A673 (cell line): Measurements from ENCODE around the gene DAPK1. TPM values are rescaled to one million over a fixed set of nuclear protein-coding genes. Genes with fewer than 3 reads are reported as not detected.
A peak's percentile ranks its signal among the peaks of the same experiment; 100 is the strongest.

Experiments
- BruUV-seq: library from RNA; stranded (reverse); fragments of 400-500 nt; replicated peaks from 2 replicates; lab custom pipeline; 2021; lab: Mats Ljungman, UMichigan
- CTCF ChIA-PET: fragments of 300-600 bp; sonication (Branson Sonifier 250); formaldehyde crosslinking; loops from one replicate; lab custom pipeline; 2022; ENCODE audit warnings: antibody characterized with exemption; lab: Charles Lee
- POLR2A ChIA-PET: fragments of 300-600 bp; sonication (Branson Sonifier 250); formaldehyde crosslinking; loops from one replicate; lab custom pipeline; 2022; ENCODE audit warnings: antibody characterized with exemption; ENCODE audit not compliant: low non-redundant PET; lab: Charles Lee
- DNase-seq: peaks from one replicate; pipeline ENCODE4 v3.0.0-alpha.2; 2015; ENCODE audit warnings: low spot score
- H3K27ac ChIP-seq: fragments of 200-600 bp; sonication (generic); 2 replicates; pipeline ENCODE4 v1.5.1; 2016; ENCODE audit warnings: mixed run types, low read depth, mild to moderate bottlenecking, mixed read lengths, antibody characterized with exemption, low read length; ENCODE audit not compliant: poor library complexity, severe bottlenecking
- H3K27me3 ChIP-seq: fragments of 200-600 bp; sonication (generic); replicated peaks from 2 replicates; pipeline ENCODE4 v1.6.1; 2017; ENCODE audit warnings: mixed run types, low read depth, mild to moderate bottlenecking, mixed read lengths, antibody characterized with exemption, low read length; ENCODE audit not compliant: insufficient read depth, poor library complexity
- H3K36me3 ChIP-seq: fragments of 200-600 bp; sonication (generic); 2 replicates; pipeline ENCODE4 v1.6.1; 2016; ENCODE audit warnings: mixed run types, mild to moderate bottlenecking, mixed read lengths, antibody characterized with exemption, low read length; ENCODE audit not compliant: insufficient read depth, poor library complexity, severe bottlenecking
- H3K4me1 ChIP-seq: fragments of 200-600 bp; sonication (generic); 2 replicates; pipeline ENCODE4 v1.6.1; 2017; ENCODE audit warnings: mixed run types, mild to moderate bottlenecking, mixed read lengths, antibody characterized with exemption, low read length; ENCODE audit not compliant: insufficient read depth, poor library complexity, severe bottlenecking
- H3K4me3 ChIP-seq: fragments of 200-600 bp; sonication (generic); 2 replicates; pipeline ENCODE4 v1.5.1; 2016; ENCODE audit warnings: low read depth, mixed run types, mild to moderate bottlenecking, mixed read lengths, low read length; ENCODE audit not compliant: poor library complexity, severe bottlenecking
- H3K9me3 ChIP-seq: fragments of 200-600 bp; sonication (generic); 2 replicates; pipeline ENCODE4 v1.6.1; 2016; ENCODE audit warnings: mixed run types, low read depth, mild to moderate bottlenecking, mixed read lengths, antibody characterized with exemption, low read length; ENCODE audit not compliant: poor library complexity, severe bottlenecking
- EZH2 ChIP-seq: fragments of 200-600 bp; sonication (generic); IDR thresholded peaks from 2 replicates; pipeline ENCODE4 v1.6.1; 2017; ENCODE audit warnings: borderline replicate concordance, low read depth, mild to moderate bottlenecking, mixed read lengths, antibody characterized with exemption, low read length; ENCODE audit not compliant: poor library complexity, severe bottlenecking
- intact Hi-C: fragments of 100-400 bp; cut with micrococcal nuclease; formaldehyde crosslinking; loops from one replicate; pipeline ENCODE4 v1.10.0; 2022; ENCODE audit not compliant: unreplicated experiment
- total RNA-seq: library from RNA; stranded (reverse); gene quantifications from 2 replicates; pipeline ENCODE4 v1.2.3, GENCODE V29; 2021
- TF ChIP-seq, protein P1 (sequence below): fragments of 300-800, 200-600 bp; sonication (generic); conservative IDR thresholded peaks from 2 replicates; pipeline ENCODE4 v1.5.1; 2017; ENCODE audit warnings: low read depth, mild to moderate bottlenecking, antibody characterized with exemption, low read length, moderate library complexity, mixed read lengths

The DAPK1 gene
- total RNA-seq, 1 experiment from 2014 or later = 380 TPM

DNA sequence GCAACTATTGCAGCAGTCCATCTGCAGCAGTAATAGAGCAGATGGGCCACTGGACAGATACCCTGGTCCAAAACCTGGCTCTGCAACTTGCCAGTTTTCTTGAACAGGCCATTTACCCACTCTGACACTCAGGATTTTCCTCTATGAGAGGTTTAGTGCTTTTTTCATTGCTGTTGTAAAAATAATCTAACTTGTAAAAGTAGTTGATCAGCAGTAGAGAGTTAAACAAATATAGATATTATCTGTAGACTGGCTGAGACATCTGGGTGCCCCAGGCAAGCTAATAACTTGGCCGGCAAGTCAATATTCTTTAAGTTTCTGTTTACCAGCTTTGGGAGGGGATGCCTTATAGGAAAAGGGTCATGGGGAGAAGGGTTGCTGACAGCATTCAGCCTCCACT, 4.1 kb downstream of the DAPK1 start:
- H3K4me1 ChIP-seq = peaks cover 35% of the 10 kb centered on the region
- H3K27ac ChIP-seq = peak overlapping the region; percentile 53
- peaks cover 81% of the 10 kb centered on the region for H3K36me3 ChIP-seq
- POLR2A ChIA-PET = interaction anchor here (0.6 kb wide), 2 partner anchors 101 to 853 kb away, joined by 3 read pairs; no protein-coding TSS in a partner anchor
- H3K4me3 ChIP-seq = peak overlapping the region; percentile 91
- intact Hi-C loops = no loop called here
- DNase-seq = no peak
- CTCF ChIA-PET = no interaction called here
- no peaks in the 10 kb centered on the region for H3K9me3 ChIP-seq
- BruUV-seq = no TSS peak
- no peaks in the 10 kb centered on the region for H3K27me3 ChIP-seq
- no peak for TF ChIP-seq EZH2
- TF ChIP-seq, protein P1, sequence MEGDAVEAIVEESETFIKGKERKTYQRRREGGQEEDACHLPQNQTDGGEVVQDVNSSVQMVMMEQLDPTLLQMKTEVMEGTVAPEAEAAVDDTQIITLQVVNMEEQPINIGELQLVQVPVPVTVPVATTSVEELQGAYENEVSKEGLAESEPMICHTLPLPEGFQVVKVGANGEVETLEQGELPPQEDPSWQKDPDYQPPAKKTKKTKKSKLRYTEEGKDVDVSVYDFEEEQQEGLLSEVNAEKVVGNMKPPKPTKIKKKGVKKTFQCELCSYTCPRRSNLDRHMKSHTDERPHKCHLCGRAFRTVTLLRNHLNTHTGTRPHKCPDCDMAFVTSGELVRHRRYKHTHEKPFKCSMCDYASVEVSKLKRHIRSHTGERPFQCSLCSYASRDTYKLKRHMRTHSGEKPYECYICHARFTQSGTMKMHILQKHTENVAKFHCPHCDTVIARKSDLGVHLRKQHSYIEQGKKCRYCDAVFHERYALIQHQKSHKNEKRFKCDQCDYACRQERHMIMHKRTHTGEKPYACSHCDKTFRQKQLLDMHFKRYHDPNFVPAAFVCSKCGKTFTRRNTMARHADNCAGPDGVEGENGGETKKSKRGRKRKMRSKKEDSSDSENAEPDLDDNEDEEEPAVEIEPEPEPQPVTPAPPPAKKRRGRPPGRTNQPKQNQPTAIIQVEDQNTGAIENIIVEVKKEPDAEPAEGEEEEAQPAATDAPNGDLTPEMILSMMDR = no peak

DNA sequence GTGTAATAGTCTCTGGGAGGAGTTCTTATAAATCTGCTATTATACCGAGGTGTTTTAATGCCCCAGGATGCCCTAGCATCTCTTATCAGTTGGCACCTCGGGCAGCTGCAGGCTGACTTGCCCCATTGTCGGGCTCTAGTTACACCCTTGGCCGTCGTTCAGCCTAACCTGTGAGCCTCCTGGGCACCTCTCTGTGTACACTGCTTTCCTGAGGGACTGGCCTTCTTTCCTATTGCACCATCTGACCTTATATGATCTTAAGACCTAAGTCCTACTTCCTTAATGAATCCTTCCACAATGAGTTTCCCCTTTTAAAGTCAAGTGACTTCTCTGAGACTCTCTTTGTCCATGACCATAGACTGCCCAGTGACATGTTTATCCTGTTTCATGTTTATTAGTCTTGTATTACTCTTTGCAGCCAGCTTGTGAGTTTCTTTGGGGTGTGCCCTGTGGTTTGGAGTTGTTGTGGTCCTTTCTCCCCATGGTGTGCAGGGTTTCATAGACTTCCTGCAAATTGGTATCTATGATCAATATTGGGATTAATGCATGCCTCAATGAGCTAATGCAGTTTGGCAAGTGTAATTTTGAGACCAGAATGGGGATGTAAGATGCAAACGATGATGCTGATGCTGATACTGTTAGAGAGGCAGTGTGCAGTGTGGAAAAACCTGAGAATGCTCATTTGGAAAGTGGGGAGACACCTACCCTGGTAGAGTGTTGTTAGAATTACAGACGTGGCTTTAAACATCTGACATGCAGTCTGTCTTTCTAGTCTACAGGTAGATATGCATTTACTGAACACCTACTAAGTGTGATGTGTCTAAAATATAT, 4.9 kb downstream of the DAPK1 start:
- Histone ChIP-seq H3K4me1 (peaks cover 35% of the 10 kb centered on the region), H3K27ac (peak overlapping the region; percentile 53), H3K36me3 (peaks cover 88% of the 10 kb centered on the region), H3K27me3 (no peaks in the 10 kb centered on the region), H3K4me3 (peak overlapping the region; percentile 91), H3K9me3 (no peaks in the 10 kb centered on the region)
- ChIA-PET CTCF (no interaction called here), POLR2A (interaction anchor here (0.5 to 0.6 kb wide), 2 partner anchors 20 to 854 kb away, joined by 3 to 20 read pairs; no protein-coding TSS in a partner anchor)
- TF ChIP-seq, protein P1 = no peak
- no peak for TF ChIP-seq EZH2
- no peak for DNase-seq
- intact Hi-C loops = no loop called here
- no TSS peak for BruUV-seq

DNA sequence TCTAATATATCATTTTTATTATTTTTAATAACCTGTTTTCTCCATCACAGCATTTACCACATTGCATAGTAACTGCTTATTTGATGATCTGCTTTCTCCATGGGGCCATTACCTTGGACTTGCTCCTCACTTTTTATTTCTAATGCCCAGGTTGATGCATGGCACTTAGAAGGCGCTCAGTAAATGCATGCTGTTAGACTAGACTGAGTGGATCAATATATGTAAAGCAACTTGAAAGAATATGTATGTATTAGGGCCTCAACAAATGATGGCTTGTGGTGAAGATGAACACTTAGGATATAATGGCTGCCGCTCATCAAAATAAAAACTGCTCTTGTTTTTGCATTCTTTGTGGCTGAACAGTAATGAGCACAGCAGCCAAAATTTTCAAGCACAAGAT, 5.8 kb downstream of the DAPK1 start:
- no peak for DNase-seq
- H3K36me3 ChIP-seq = peaks cover 94% of the 10 kb centered on the region
- TF ChIP-seq, protein P1 = no peak
- TF ChIP-seq EZH2 = no peak
- H3K9me3 ChIP-seq = no peaks in the 10 kb centered on the region
- peak overlapping the region; percentile 10 for H3K4me3 ChIP-seq
- peak overlapping the region; percentile 51 for H3K27ac ChIP-seq
- no peaks in the 10 kb centered on the region for H3K27me3 ChIP-seq
- BruUV-seq = no TSS peak
- intact Hi-C loops = no loop called here
- H3K4me1 ChIP-seq = peaks cover 36% of the 10 kb centered on the region
- ChIA-PET CTCF (no interaction called here), POLR2A (no interaction called here)
